Gastrocnemius medialis (tissue), 4 donors: Measurements from ENCODE around the gene GRIP2. TPM values are rescaled to one million over a fixed set of nuclear protein-coding genes. Genes with fewer than 3 reads are reported as not detected.

Source experiments
- ATAC-seq, 2 donors: fragments of 150-250 bp; one replicate each; pipeline ENCODE4 v1.9.1; 2016
- DNase-seq, 2 donors: peaks; one replicate each; pipeline ENCODE4 v3.0.0-alpha.2; 2019
- H3K27ac ChIP-seq, 4 donors: fragments of 200-600 bp; sonication (generic); 1 replicate in 1 of 4; 2 replicates in 3 of 4; pipeline ENCODE4 v1.5.1; 2016 to 2018; ENCODE audit warnings: mild to moderate bottlenecking in 2 of 4, moderate library complexity in 1 of 4
- H3K27me3 ChIP-seq, 3 donors: fragments of 200-600 bp; sonication (generic) in 2 of 3; 1 replicate in 1 of 3; 2 replicates in 2 of 3; pipeline versions ENCODE4 v1.5.1 to v1.6.0; 2016 to 2019; ENCODE audit warnings: mild to moderate bottlenecking in 1 of 3, moderate library complexity in 1 of 3
- H3K36me3 ChIP-seq, 2 donors: fragments of 200-600 bp; sonication (generic) in 1 of 2; one replicate each; pipeline ENCODE4 v1.5.1; 2017 to 2018
- H3K4me1 ChIP-seq, 2 donors: fragments of 200-600 bp; sonication (generic) in 1 of 2; one replicate each; pipeline ENCODE4 v1.5.1; 2016 to 2017; ENCODE audit warnings: mild to moderate bottlenecking in 2 of 2
- H3K4me3 ChIP-seq, 4 donors: fragments of 200-600 bp; sonication (generic) in 3 of 4; 1 replicate in 1 of 4; 2 replicates in 3 of 4; pipeline ENCODE4 v1.5.1; 2016 to 2019; ENCODE audit warnings: mild to moderate bottlenecking in 2 of 4
- H3K9me3 ChIP-seq, 3 donors: fragments of 200-600 bp; sonication (generic) in 2 of 3; 1 replicate in 1 of 3; 2 replicates in 2 of 3; pipeline ENCODE4 v1.5.1; 2016 to 2019
- CTCF ChIP-seq, 5 experiments: fragments of 450-650 bp in 3 of 5; fragments of 200-600 bp in 2 of 5; sonication (generic) in 2 of 5; IDR thresholded peaks in 4 of 5; conservative IDR thresholded peaks in 1 of 5; 1 replicate in 4 of 5; 2 replicates in 1 of 5; pipeline ENCODE4 v1.5.1; 2016 to 2019; ENCODE audit warnings: antibody characterized with exemption in 5 of 5, mild to moderate bottlenecking in 3 of 5, moderate library complexity in 3 of 5
- POLR2A ChIP-seq, 2 donors: fragments of 450-650 bp; IDR thresholded peaks; one replicate each; pipeline ENCODE4 v1.6.1; 2017; ENCODE audit warnings: antibody characterized with exemption in 2 of 2, mild to moderate bottlenecking in 2 of 2, moderate library complexity in 2 of 2
- in situ Hi-C, 4 donors: fragments of 200-750 bp; cut with MboI; loops; one replicate each; pipeline versions ENCODE4 v1.15.0 to v1.8.0; 2017; ENCODE audit warnings: low sequenced_read_pairs in 4 of 4
- intact Hi-C: fragments of 100-400 bp; cut with DNase I; formaldehyde crosslinking; loops from one replicate; pipeline ENCODE4 v1.15.1; 2023; ENCODE audit warnings: low total_unique reads
- total RNA-seq, 4 donors: library from RNA; depleted of rRNA; stranded (reverse); fragments of >200 nt; gene quantifications; one replicate each; pipeline versions ENCODE4 v1.1.0 to v1.2.3, GENCODE V29; 2016

GRIP2 gene
- total RNA-seq, 4 donors from 2014 or later = 2.8 to 12.6 (median 4.6) TPM

- ATAC-seq = no peak
- in situ Hi-C loops (loop anchor here in 2 of 4 donors (10.0 to 25.0 kb wide), 2 partner anchors 275 to 592 kb away; partner anchors contain the start of gene WNT7A (in 1 of the 2)), intact Hi-C loops (no loop called here)
- Histone ChIP-seq H3K27me3 (no peaks in the 10 kb centered on the region), H3K9me3 (no peaks in the 10 kb centered on the region), H3K4me1 (peaks cover 2 to 4% of the 10 kb centered on the region in 2 donors), H3K27ac (no peak overlapping the region), H3K4me3 (no peak overlapping the region), H3K36me3 (peaks cover 0 to 90% of the 10 kb centered on the region in 2 donors)
- no peak for DNase-seq
- TF ChIP-seq POLR2A (IDR thresholded peaks at IDR 0.05) = no peak
- no peak for TF ChIP-seq CTCF (IDR thresholded peaks at IDR 0.05 in 4 of 5, conservative IDR thresholded peaks at IDR 0.05 in 1 of 5)
These were observed 60.6 kb downstream of the GRIP2 start for GRCh38 chr3:14479591-14479990.

GRCh38 chr3:14478956-14479550, 61.1 kb downstream of the GRIP2 start:
- Histone ChIP-seq H3K4me3 (no peak overlapping the region), H3K27me3 (no peaks in the 10 kb centered on the region), H3K27ac (no peak overlapping the region), H3K4me1 (peaks cover 7 to 8% of the 10 kb centered on the region in 2 donors), H3K9me3 (no peaks in the 10 kb centered on the region), H3K36me3 (peaks cover 0 to 85% of the 10 kb centered on the region in 2 donors)
- in situ Hi-C loops = loop anchor here in 2 of 4 donors (10.0 to 25.0 kb wide), 2 partner anchors 274 to 592 kb away; partner anchors contain the start of gene WNT7A (in 1 of the 2)
- ATAC-seq = no peak
- DNase-seq = no peak
- intact Hi-C loops = no loop called here
- TF ChIP-seq POLR2A (IDR thresholded peaks at IDR 0.05) (no peak), CTCF (IDR thresholded peaks at IDR 0.05 in 4 of 5, conservative IDR thresholded peaks at IDR 0.05 in 1 of 5) (no peak)

- intact Hi-C loops = no loop called here
- no peak for ATAC-seq
- peaks cover 14 to 20% of the 10 kb centered on the region in 2 donors for H3K4me1 ChIP-seq
- no peak overlapping the region for H3K4me3 ChIP-seq
- no peak overlapping the region for H3K27ac ChIP-seq
- no peaks in the 10 kb centered on the region for H3K27me3 ChIP-seq
- in situ Hi-C loops = loop anchor here in 2 of 4 donors (10.0 to 25.0 kb wide), 2 partner anchors 273 to 590 kb away; partner anchors contain the start of gene WNT7A (in 1 of the 2)
- TF ChIP-seq POLR2A (IDR thresholded peaks at IDR 0.05) (no peak), CTCF (IDR thresholded peaks at IDR 0.05 in 4 of 5, conservative IDR thresholded peaks at IDR 0.05 in 1 of 5) (no peak)
- peaks cover 0 to 80% of the 10 kb centered on the region in 2 donors for H3K36me3 ChIP-seq
- H3K9me3 ChIP-seq = no peaks in the 10 kb centered on the region
- no peak for DNase-seq
These were observed 62.7 kb downstream of the GRIP2 start for GRCh38 chr3:14477311-14477935.

GRCh38 chr3:14476583-14477265, 63.4 kb downstream of the GRIP2 start:
- intact Hi-C loops = no loop called here
- no peak for DNase-seq

More at GRCh38 chr3:14476583-14477265, 63.4 kb downstream of the GRIP2 start:
- TF ChIP-seq CTCF (IDR thresholded peaks at IDR 0.05 in 4 of 5, conservative IDR thresholded peaks at IDR 0.05 in 1 of 5) = no peak
- no peak for TF ChIP-seq POLR2A (IDR thresholded peaks at IDR 0.05)
- Histone ChIP-seq H3K4me3 (no peak overlapping the region), H3K27me3 (no peaks in the 10 kb centered on the region), H3K27ac (no peak overlapping the region), H3K9me3 (no peaks in the 10 kb centered on the region), H3K4me1 (peaks cover 12 to 20% of the 10 kb centered on the region in 2 donors), H3K36me3 (peaks cover 0 to 80% of the 10 kb centered on the region in 2 donors)
- in situ Hi-C loops = loop anchor here in 2 of 4 donors (10.0 to 25.0 kb wide), 2 partner anchors 272 to 589 kb away; partner anchors contain the start of gene WNT7A (in 1 of the 2)
- ATAC-seq = no peak
